ENCODE data around the gene TDP1.

GRCh38 chr14:90019824-90020523, 64.2 kb downstream of the TDP1 start:
- TF ChIP-seq CTCF (IDR thresholded peaks at IDR 0.05): no peak
- TF ChIP-seq EZH2 (IDR thresholded peaks at IDR 0.05; ENCODE audit: borderline replicate concordance, insufficient read depth, low read depth, low read length, poor library complexity, severe bottlenecking): no peak

Data from B cell (primary cell).